ENCODE results near the gene VASH2.
"Not testable (repeated sequence)": the region's sequence is repeated elsewhere in the genome, so short reads cannot be mapped to it uniquely, and the experiment has no call there.

The VASH2 gene

GRCh38 chr1:213003256-213003655, 52.9 kb downstream of the VASH2 start:
- no peak for DNase-seq
- in situ Hi-C loops (cut with MboI; ENCODE audit: low pct_unique_long_range_greater_than_20kb, low sequenced_read_pairs) = no loop called here

GRCh38 chr1:213008564-213008963, 58.2 kb downstream of the VASH2 start:
- no peak for DNase-seq
- in situ Hi-C loops (cut with MboI; ENCODE audit: low pct_unique_long_range_greater_than_20kb, low sequenced_read_pairs) = no loop called here

GRCh38 chr1:213014642-213015041, 64.3 kb downstream of the VASH2 start:
- DNase-seq = no peak
- in situ Hi-C loops (cut with MboI; ENCODE audit: low pct_unique_long_range_greater_than_20kb, low sequenced_read_pairs) = no loop called here

GRCh38 chr1:213015099-213016050, 65.0 kb downstream of the VASH2 start, which contains the start of gene ANGEL2:
ANGEL2 (minus strand) TSS chr1:213015867; CDS start chr1:213015671, 196 bp downstream.
- peak; percentile 97 for DNase-seq
- in situ Hi-C loops (cut with MboI; ENCODE audit: low pct_unique_long_range_greater_than_20kb, low sequenced_read_pairs) = no loop called here

GRCh38 chr1:213017447-213018273, 67.3 kb downstream of the VASH2 start:
- in situ Hi-C loops (cut with MboI; ENCODE audit: low pct_unique_long_range_greater_than_20kb, low sequenced_read_pairs) = no loop called here
- DNase-seq = no peak

- DNase-seq = no peak
- in situ Hi-C loops (cut with MboI; ENCODE audit: low pct_unique_long_range_greater_than_20kb, low sequenced_read_pairs) = no loop called here
Observed at GRCh38 chr1:213019450-213019849, 69.1 kb downstream of the VASH2 start.

GRCh38 chr1:213020016-213020415, 69.7 kb downstream of the VASH2 start:
- no peak for DNase-seq
- in situ Hi-C loops (cut with MboI; ENCODE audit: low pct_unique_long_range_greater_than_20kb, low sequenced_read_pairs) = no loop called here

- in situ Hi-C loops (cut with MboI; ENCODE audit: low pct_unique_long_range_greater_than_20kb, low sequenced_read_pairs); DNase-seq: not testable (repeated sequence)
Observed at GRCh38 chr1:213027024-213027423, 76.7 kb downstream of the VASH2 start.

- in situ Hi-C loops (cut with MboI; ENCODE audit: low pct_unique_long_range_greater_than_20kb, low sequenced_read_pairs) = no loop called here
- DNase-seq = no peak
Observed at GRCh38 chr1:213032651-213033050, 82.3 kb downstream of the VASH2 start.

GRCh38 chr1:213034713-213035112, 84.4 kb downstream of the VASH2 start:
- in situ Hi-C loops (cut with MboI; ENCODE audit: low pct_unique_long_range_greater_than_20kb, low sequenced_read_pairs) = no loop called here
- DNase-seq = no peak

GRCh38 chr1:213035573-213035972, 85.2 kb downstream of the VASH2 start:
- in situ Hi-C loops (cut with MboI; ENCODE audit: low pct_unique_long_range_greater_than_20kb, low sequenced_read_pairs) = no loop called here

More at GRCh38 chr1:213035573-213035972, 85.2 kb downstream of the VASH2 start:
- DNase-seq = no peak
